ENCODE data around the gene SAMD14.

The SAMD14 gene

DNA sequence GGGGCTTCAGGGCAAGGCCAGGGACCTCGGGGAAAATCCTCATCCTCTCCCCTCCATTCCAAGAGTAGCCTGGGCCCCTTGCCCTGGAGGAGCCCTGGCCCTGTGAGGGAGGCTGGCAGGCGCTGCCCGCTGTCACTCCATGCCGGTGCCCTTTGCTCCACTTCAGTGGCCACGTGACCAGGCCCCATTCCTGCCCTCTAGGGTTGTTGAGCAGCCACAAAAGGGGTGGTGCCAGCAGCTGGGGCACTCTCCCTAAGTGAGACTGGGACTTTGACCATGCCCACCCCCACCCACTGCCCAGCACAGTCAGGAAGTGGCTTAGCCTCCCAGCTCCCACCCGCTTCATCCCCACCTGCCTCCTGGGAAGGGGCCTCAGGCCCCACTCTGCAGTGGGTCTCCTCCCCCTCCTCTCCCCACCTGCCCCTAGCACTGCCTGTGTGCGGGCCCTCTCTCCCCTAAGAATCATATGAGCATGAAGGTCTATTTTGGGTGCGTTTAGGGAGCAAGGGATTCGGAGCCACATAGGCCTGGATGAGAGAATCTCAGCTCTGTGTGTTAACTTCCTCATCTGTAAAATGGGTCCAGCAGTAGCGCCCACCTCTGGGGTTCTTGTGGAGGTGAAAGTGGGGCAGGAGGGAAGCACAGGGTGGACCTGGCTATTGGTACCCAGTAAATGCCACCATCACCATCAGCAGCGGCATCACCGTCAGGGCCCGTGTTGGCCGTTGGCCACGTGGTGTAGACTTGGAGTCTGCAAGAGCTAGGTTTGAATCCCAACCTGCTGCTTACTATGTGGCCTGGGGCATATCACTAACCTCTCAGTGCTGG is 27.6 kb downstream of the SAMD14 start:
- H3K36me3 ChIP-seq (ENCODE audit: insufficient read depth, low read length), result peaks cover 7% of the 10 kb centered on the region
- no peaks in the 10 kb centered on the region for H3K9me3 ChIP-seq (replicated peaks; ENCODE audit: low read length)
- H3K4me1 ChIP-seq (ENCODE audit: control insufficient read depth, insufficient read depth, low read length), result peaks cover 29% of the 10 kb centered on the region
- no peak overlapping the region for H3K4me3 ChIP-seq (ENCODE audit: low read length)
- H3K4me2 ChIP-seq (ENCODE audit: low read length), result peak overlapping the region; percentile 21
- H3K9ac ChIP-seq (ENCODE audit: low read depth, low read length), result no peak overlapping the region
- H3K27me3 ChIP-seq (ENCODE audit: control insufficient read depth, insufficient read depth, low read length), result no peaks in the 10 kb centered on the region

- Histone ChIP-seq H3K9me3 (replicated peaks; ENCODE audit: low read length) (no peaks in the 10 kb centered on the region), H3K36me3 (ENCODE audit: insufficient read depth, low read length) (peaks cover 7% of the 10 kb centered on the region), H3K27me3 (ENCODE audit: control insufficient read depth, insufficient read depth, low read length) (no peaks in the 10 kb centered on the region), H3K4me2 (ENCODE audit: low read length) (peak overlapping the region; percentile 57), H3K9ac (ENCODE audit: low read depth, low read length) (no peak overlapping the region), H3K4me1 (ENCODE audit: control insufficient read depth, insufficient read depth, low read length) (peaks cover 29% of the 10 kb centered on the region), H3K4me3 (ENCODE audit: low read length) (peak overlapping the region; percentile 9)
These were observed 28.4 kb downstream of the SAMD14 start for GRCh38 chr17:50101346-50102163.

GRCh38 chr17:50100921-50101345 is 29.0 kb downstream of the SAMD14 start:
- Histone ChIP-seq H3K4me2 (ENCODE audit: low read length) (peak overlapping the region; percentile 57), H3K4me1 (ENCODE audit: control insufficient read depth, insufficient read depth, low read length) (peaks cover 33% of the 10 kb centered on the region), H3K36me3 (ENCODE audit: insufficient read depth, low read length) (peaks cover 7% of the 10 kb centered on the region)

DNA sequence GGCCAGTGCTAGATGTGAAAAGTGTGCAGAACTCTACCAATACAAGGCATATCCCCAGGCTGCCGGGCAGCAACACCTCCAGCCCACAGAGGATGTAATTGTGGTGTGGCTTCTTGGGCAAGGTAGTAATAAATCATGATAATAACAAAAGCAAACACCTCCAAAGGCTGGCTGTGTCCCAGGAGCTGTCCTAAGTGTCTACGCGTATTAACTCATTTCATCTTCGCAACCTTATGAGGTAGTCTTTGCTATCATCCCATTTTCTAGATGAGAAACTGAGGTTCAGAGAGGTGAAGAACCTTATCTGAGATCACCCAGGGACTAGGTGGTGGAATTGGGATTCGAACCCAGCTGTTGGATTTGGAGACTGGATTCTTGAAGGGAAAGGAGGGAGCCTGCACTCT is 29.5 kb downstream of the SAMD14 start:
- H3K4me3 ChIP-seq (ENCODE audit: low read length), result no peak overlapping the region
- H3K36me3 ChIP-seq (ENCODE audit: insufficient read depth, low read length), result peaks cover 7% of the 10 kb centered on the region
- no peaks in the 10 kb centered on the region for H3K9me3 ChIP-seq (replicated peaks; ENCODE audit: low read length)
- no peak overlapping the region for H3K9ac ChIP-seq (ENCODE audit: low read depth, low read length)
- no peaks in the 10 kb centered on the region for H3K27me3 ChIP-seq (ENCODE audit: control insufficient read depth, insufficient read depth, low read length)
- H3K4me1 ChIP-seq (ENCODE audit: control insufficient read depth, insufficient read depth, low read length), result peaks cover 37% of the 10 kb centered on the region
- H3K4me2 ChIP-seq (ENCODE audit: low read length), result peak overlapping the region; percentile 57

More at GRCh38 chr17:50100921-50101345, 29.0 kb downstream of the SAMD14 start:
- peak overlapping the region; percentile 9 for H3K4me3 ChIP-seq (ENCODE audit: low read length)
- no peaks in the 10 kb centered on the region for H3K27me3 ChIP-seq (ENCODE audit: control insufficient read depth, insufficient read depth, low read length)
- no peaks in the 10 kb centered on the region for H3K9me3 ChIP-seq (replicated peaks; ENCODE audit: low read length)
- H3K9ac ChIP-seq (ENCODE audit: low read depth, low read length), result no peak overlapping the region

GRCh38 chr17:50099003-50099402 is 31.0 kb downstream of the SAMD14 start:
- no peaks in the 10 kb centered on the region for H3K27me3 ChIP-seq (ENCODE audit: control insufficient read depth, insufficient read depth, low read length)
- no peak overlapping the region for H3K9ac ChIP-seq (ENCODE audit: low read depth, low read length)
- no peaks in the 10 kb centered on the region for H3K9me3 ChIP-seq (replicated peaks; ENCODE audit: low read length)
- H3K4me3 ChIP-seq (ENCODE audit: low read length), result no peak overlapping the region
- H3K4me2 ChIP-seq (ENCODE audit: low read length), result no peak overlapping the region
- H3K36me3 ChIP-seq (ENCODE audit: insufficient read depth, low read length), result peaks cover 7% of the 10 kb centered on the region
- H3K4me1 ChIP-seq (ENCODE audit: control insufficient read depth, insufficient read depth, low read length), result peaks cover 42% of the 10 kb centered on the region

- Histone ChIP-seq H3K27me3 (ENCODE audit: control insufficient read depth, insufficient read depth, low read length) (no peaks in the 10 kb centered on the region), H3K4me1 (ENCODE audit: control insufficient read depth, insufficient read depth, low read length) (peaks cover 42% of the 10 kb centered on the region), H3K36me3 (ENCODE audit: insufficient read depth, low read length) (peaks cover 7% of the 10 kb centered on the region), H3K4me3 (ENCODE audit: low read length) (no peak overlapping the region), H3K9me3 (replicated peaks; ENCODE audit: low read length) (no peaks in the 10 kb centered on the region), H3K9ac (ENCODE audit: low read depth, low read length) (no peak overlapping the region), H3K4me2 (ENCODE audit: low read length) (no peak overlapping the region)
These were observed 31.4 kb downstream of the SAMD14 start for GRCh38 chr17:50098583-50098982.

GRCh38 chr17:50097926-50098325 is 32.0 kb downstream of the SAMD14 start:
- Histone ChIP-seq H3K9me3 (replicated peaks; ENCODE audit: low read length) (no peaks in the 10 kb centered on the region), H3K9ac (ENCODE audit: low read depth, low read length) (no peak overlapping the region), H3K4me3 (ENCODE audit: low read length) (no peak overlapping the region), H3K27me3 (ENCODE audit: control insufficient read depth, insufficient read depth, low read length) (no peaks in the 10 kb centered on the region), H3K36me3 (ENCODE audit: insufficient read depth, low read length) (peaks cover 7% of the 10 kb centered on the region), H3K4me1 (ENCODE audit: control insufficient read depth, insufficient read depth, low read length) (peaks cover 42% of the 10 kb centered on the region), H3K4me2 (ENCODE audit: low read length) (no peak overlapping the region)

DNA sequence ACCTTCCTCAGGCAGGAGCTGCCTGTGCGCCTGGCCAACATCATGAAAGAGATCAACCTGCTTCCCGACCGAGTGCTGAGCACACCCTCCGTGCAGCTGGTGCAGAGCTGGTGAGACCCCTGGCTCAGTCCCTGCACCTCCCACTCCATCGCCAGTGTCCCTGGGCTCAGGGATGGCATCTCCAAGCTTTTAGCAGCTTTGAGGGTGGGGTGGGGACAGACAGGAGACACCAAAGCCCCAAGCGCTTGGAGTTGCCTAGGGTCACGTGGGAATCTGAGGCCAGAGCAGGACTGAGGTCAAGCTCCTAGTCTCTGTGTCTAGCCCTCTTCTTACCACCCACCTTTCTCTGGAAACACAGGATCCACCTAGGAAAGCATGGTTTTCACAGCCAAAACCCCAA is 32.5 kb downstream of the SAMD14 start:
- H3K4me2 ChIP-seq (ENCODE audit: low read length), result no peak overlapping the region
- peaks cover 41% of the 10 kb centered on the region for H3K4me1 ChIP-seq (ENCODE audit: control insufficient read depth, insufficient read depth, low read length)
- H3K9ac ChIP-seq (ENCODE audit: low read depth, low read length), result no peak overlapping the region

GRCh38 chr17:50096758-50097157 is 33.2 kb downstream of the SAMD14 start:
- Histone ChIP-seq H3K27me3 (ENCODE audit: control insufficient read depth, insufficient read depth, low read length) (no peaks in the 10 kb centered on the region), H3K9me3 (replicated peaks; ENCODE audit: low read length) (no peaks in the 10 kb centered on the region), H3K4me3 (ENCODE audit: low read length) (no peak overlapping the region), H3K4me2 (ENCODE audit: low read length) (no peak overlapping the region), H3K36me3 (ENCODE audit: insufficient read depth, low read length) (peaks cover 13% of the 10 kb centered on the region), H3K9ac (ENCODE audit: low read depth, low read length) (peak overlapping the region; percentile 75), H3K4me1 (ENCODE audit: control insufficient read depth, insufficient read depth, low read length) (peaks cover 34% of the 10 kb centered on the region)

More for the DNA sequence above, 32.5 kb downstream of the SAMD14 start:
- Histone ChIP-seq H3K9me3 (replicated peaks; ENCODE audit: low read length) (no peaks in the 10 kb centered on the region), H3K4me3 (ENCODE audit: low read length) (no peak overlapping the region), H3K27me3 (ENCODE audit: control insufficient read depth, insufficient read depth, low read length) (no peaks in the 10 kb centered on the region), H3K36me3 (ENCODE audit: insufficient read depth, low read length) (peaks cover 7% of the 10 kb centered on the region)

GRCh38 chr17:50096092-50096491 is 33.9 kb downstream of the SAMD14 start:
- peak overlapping the region; percentile 75 for H3K9ac ChIP-seq (ENCODE audit: low read depth, low read length)
- no peaks in the 10 kb centered on the region for H3K27me3 ChIP-seq (ENCODE audit: control insufficient read depth, insufficient read depth, low read length)
- no peaks in the 10 kb centered on the region for H3K9me3 ChIP-seq (replicated peaks; ENCODE audit: low read length)
- peaks cover 19% of the 10 kb centered on the region for H3K36me3 ChIP-seq (ENCODE audit: insufficient read depth, low read length)
- H3K4me3 ChIP-seq (ENCODE audit: low read length), result peak overlapping the region; percentile 79
- H3K4me2 ChIP-seq (ENCODE audit: low read length), result peak overlapping the region; percentile 88
- H3K4me1 ChIP-seq (ENCODE audit: control insufficient read depth, insufficient read depth, low read length), result peaks cover 28% of the 10 kb centered on the region

GRCh38 chr17:50095626-50096037 is 34.3 kb downstream of the SAMD14 start:
- Histone ChIP-seq H3K4me1 (ENCODE audit: control insufficient read depth, insufficient read depth, low read length) (peaks cover 23% of the 10 kb centered on the region), H3K4me2 (ENCODE audit: low read length) (peak overlapping the region; percentile 88), H3K27me3 (ENCODE audit: control insufficient read depth, insufficient read depth, low read length) (no peaks in the 10 kb centered on the region), H3K9ac (ENCODE audit: low read depth, low read length) (peak overlapping the region; percentile 75), H3K9me3 (replicated peaks; ENCODE audit: low read length) (no peaks in the 10 kb centered on the region), H3K4me3 (ENCODE audit: low read length) (peak overlapping the region; percentile 79), H3K36me3 (ENCODE audit: insufficient read depth, low read length) (peaks cover 23% of the 10 kb centered on the region)
